H9 (cell line): ENCODE data around the gene CCDC92. TPM values are rescaled to one million over a fixed set of nuclear protein-coding genes. Genes with fewer than 3 reads are reported as not detected.

Experiments used
- DNase-seq: peaks from one replicate; pipeline ENCODE4 v3.0.0-alpha.2; 2017
- H2AFZ ChIP-seq: one replicate; pipeline ENCODE4 v1.6.1; 2013; ENCODE audit warnings: mild to moderate bottlenecking, low read length, control low read depth, moderate library complexity
- H2AK5ac ChIP-seq: 2 replicates; pipeline ENCODE4 v1.6.1; 2013; ENCODE audit warnings: low read length, control low read depth, mixed read lengths; ENCODE audit not compliant: insufficient read length
- H2BK120ac ChIP-seq: one replicate; pipeline ENCODE4 v1.6.1; 2013; ENCODE audit warnings: low read depth, mild to moderate bottlenecking, low read length, control low read depth, inconsistent platforms; ENCODE audit not compliant: poor library complexity, severe bottlenecking
- H2BK12ac ChIP-seq: 2 replicates; pipeline ENCODE4 v1.6.1; 2013; ENCODE audit warnings: low read length, control low read depth, mixed read lengths, low read depth; ENCODE audit not compliant: insufficient read length
- H2BK15ac ChIP-seq: 2 replicates; pipeline ENCODE4 v1.6.1; 2013; ENCODE audit warnings: low read depth, low read length, control low read depth
- H2BK20ac ChIP-seq: one replicate; pipeline ENCODE4 v1.6.1; 2013; ENCODE audit warnings: low read depth, mild to moderate bottlenecking, low read length, control low read depth, inconsistent platforms; ENCODE audit not compliant: poor library complexity, severe bottlenecking
- H2BK5ac ChIP-seq: 2 replicates; pipeline ENCODE4 v1.6.1; 2013; ENCODE audit warnings: low read length, control low read depth, mixed read lengths; ENCODE audit not compliant: insufficient read length
- H3K14ac ChIP-seq: 2 replicates; pipeline ENCODE4 v1.6.1; 2013; ENCODE audit warnings: low read length, control low read depth; ENCODE audit not compliant: insufficient read depth
- H3K18ac ChIP-seq: 2 replicates; pipeline ENCODE4 v1.6.1; 2013; ENCODE audit warnings: low read depth, mild to moderate bottlenecking, mixed read lengths, low read length, control low read depth; ENCODE audit not compliant: insufficient read length
- H3K23ac ChIP-seq: 2 replicates; pipeline ENCODE4 v1.6.1; 2013; ENCODE audit warnings: low read length, control low read depth, mixed read lengths, low read depth; ENCODE audit not compliant: insufficient read length
- H3K23me2 ChIP-seq: 2 replicates; pipeline ENCODE4 v1.6.1; 2013; ENCODE audit warnings: low read depth, mild to moderate bottlenecking, mixed read lengths, low read length, control low read depth; ENCODE audit not compliant: insufficient read length, poor library complexity, severe bottlenecking
- H3K27ac ChIP-seq: 2 replicates; pipeline ENCODE4 v1.5.1; 2013; ENCODE audit warnings: low read length, control low read depth, mixed read lengths, low read depth; ENCODE audit not compliant: insufficient read length
- H3K27me3 ChIP-seq: 2 replicates; pipeline ENCODE4 v1.6.1; 2013; ENCODE audit warnings: low read length, control low read depth, inconsistent platforms; ENCODE audit not compliant: insufficient read depth
- H3K4ac ChIP-seq: 2 replicates; pipeline ENCODE4 v1.6.1; 2013; ENCODE audit warnings: low read depth, mild to moderate bottlenecking, control low read depth, inconsistent platforms, low read length, moderate library complexity
- H3K4me1 ChIP-seq: 2 replicates; pipeline ENCODE4 v1.6.1; 2013; ENCODE audit warnings: low read length, control low read depth, inconsistent platforms; ENCODE audit not compliant: insufficient read depth
- H3K4me2 ChIP-seq: 2 replicates; pipeline ENCODE4 v1.6.1; 2013; ENCODE audit warnings: low read length, control low read depth, mixed read lengths; ENCODE audit not compliant: insufficient read length, insufficient read depth
- H3K56ac ChIP-seq: 2 replicates; pipeline ENCODE4 v1.6.1; 2013; ENCODE audit warnings: low read depth, mild to moderate bottlenecking, mixed read lengths, low read length, control low read depth; ENCODE audit not compliant: insufficient read length
- H3K79me1 ChIP-seq: 2 replicates; pipeline ENCODE4 v1.6.1; 2013; ENCODE audit warnings: low read depth, mild to moderate bottlenecking, moderate library complexity, low read length, control low read depth, inconsistent platforms; ENCODE audit not compliant: insufficient read depth, poor library complexity, severe bottlenecking
- H3K79me2 ChIP-seq: 2 replicates; pipeline ENCODE4 v1.6.1; 2013; ENCODE audit warnings: low read length, control low read depth, inconsistent platforms; ENCODE audit not compliant: insufficient read depth
- H3K9ac ChIP-seq: 2 replicates; pipeline ENCODE4 v1.6.1; 2013; ENCODE audit warnings: low read length, control low read depth, mixed read lengths; ENCODE audit not compliant: insufficient read length; ENCODE audit errors: extremely low read depth
- H3K9me3 ChIP-seq: one replicate; pipeline ENCODE4 v1.6.1; 2013; ENCODE audit warnings: low read depth, low read length, inconsistent platforms; ENCODE audit not compliant: control insufficient read depth
- H3T11ph ChIP-seq: one replicate; pipeline ENCODE4 v1.6.1; 2013; ENCODE audit warnings: mild to moderate bottlenecking, low read length, control low read depth, inconsistent platforms
- H4K20me1 ChIP-seq: one replicate; pipeline ENCODE4 v1.6.1; 2013; ENCODE audit not compliant: control insufficient read depth, insufficient read length, insufficient read depth
- H4K5ac ChIP-seq: 2 replicates; pipeline ENCODE4 v1.6.1; 2013; ENCODE audit warnings: low read depth, mild to moderate bottlenecking, mixed read lengths, low read length, control low read depth; ENCODE audit not compliant: insufficient read length
- H4K8ac ChIP-seq: replicated peaks from 2 replicates; pipeline ENCODE4 v1.6.1; 2013; ENCODE audit warnings: low read length, control low read depth, mixed read lengths, low read depth; ENCODE audit not compliant: insufficient read length
- H4K91ac ChIP-seq: 2 replicates; pipeline ENCODE4 v1.6.1; 2013; ENCODE audit warnings: low read depth, mild to moderate bottlenecking, moderate library complexity, mixed read lengths, low read length, control low read depth; ENCODE audit not compliant: insufficient read length
- H3K27ac Mint-ChIP-seq, 3 experiments: 2 replicates in 2 of 3; 3 replicates in 1 of 3; pipeline ENCODE4 v1.8.0; 2020 to 2021; ENCODE audit warnings: mixed read lengths in 3 of 3, mild to moderate bottlenecking in 1 of 3, moderate library complexity in 1 of 3
- H3K27me3 Mint-ChIP-seq: 2 replicates; pipeline ENCODE4 v1.8.0; 2021; ENCODE audit warnings: low read depth, mild to moderate bottlenecking, moderate library complexity, mixed read lengths
- H3K36me3 Mint-ChIP-seq, 3 experiments: 2 replicates in 2 of 3; 3 replicates in 1 of 3; pipeline ENCODE4 v1.8.0; 2020 to 2021; ENCODE audit warnings: low read depth in 3 of 3, mixed read lengths in 3 of 3; ENCODE audit not compliant: insufficient read depth in 1 of 3
- H3K4me1 Mint-ChIP-seq, 2 experiments: 2 replicates each; pipeline ENCODE4 v1.8.0; 2020; ENCODE audit warnings: mixed read lengths in 2 of 2
- H3K4me3 Mint-ChIP-seq, 2 experiments: 2 replicates in 1 of 2; 3 replicates in 1 of 2; pipeline ENCODE4 v1.8.0; 2020 to 2021; ENCODE audit warnings: mild to moderate bottlenecking in 2 of 2, mixed read lengths in 2 of 2, moderate library complexity in 1 of 2
- H3K9me3 Mint-ChIP-seq, 2 experiments: 2 replicates in 1 of 2; 3 replicates in 1 of 2; pipeline ENCODE4 v1.8.0; 2020; ENCODE audit warnings: mild to moderate bottlenecking in 2 of 2, mixed read lengths in 2 of 2, moderate library complexity in 1 of 2
- WGBS: extraction: QIAGEN DNeasy Blood & Tissue Kit; methylation state at CpG from one replicate; pipeline ENCODE4 v1.1.7; 2013; ENCODE audit warnings: missing lambda C conversion rate, low lambda C conversion rate, mixed read lengths; ENCODE audit not compliant: insufficient read length; ENCODE audit errors: extremely low coverage; 5-methylcytosine and 5-hydroxymethylcytosine counted together
- total RNA-seq: library from RNA; stranded (reverse); gene quantifications from 2 replicates; pipeline ENCODE4 v1.2.1, GENCODE V29; 2021
- TF ChIP-seq, protein P1 (sequence below): fragments of 200-600 bp; sonication (generic); conservative IDR thresholded peaks from 3 replicates; pipeline ENCODE4 v1.8.0; 2021; ENCODE audit warnings: antibody characterized with exemption, mild to moderate bottlenecking

The CCDC92 gene
- total RNA-seq, 1 experiment from 2014 or later = 1.3 TPM

DNA sequence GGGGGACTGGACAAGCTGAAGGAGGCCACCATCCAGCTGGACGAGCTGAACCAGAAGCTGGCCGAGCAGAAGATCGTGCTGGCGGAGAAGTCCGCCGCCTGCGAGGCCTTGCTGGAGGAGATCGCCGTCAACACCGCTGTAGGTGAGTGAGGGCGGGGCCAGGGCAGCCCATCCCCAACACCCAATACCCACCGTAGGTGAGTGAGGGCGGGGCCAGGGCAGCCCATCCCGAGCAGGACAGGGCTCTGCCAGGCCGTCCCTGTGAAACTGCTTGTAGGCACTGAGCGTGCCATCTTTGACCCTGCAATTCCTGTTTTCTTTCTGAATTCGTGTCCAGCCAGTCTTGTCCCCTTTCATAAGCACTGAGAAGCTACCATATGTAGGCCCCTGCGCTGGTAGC is 74.0 kb downstream of the CCDC92 start:
- H3K23me2 ChIP-seq = no peaks in the 10 kb centered on the region
- Mint-ChIP-seq H3K27me3 (peaks cover 81% of the 10 kb centered on the region), H3K4me1 (peaks cover 7 to 10% of the 10 kb centered on the region in 2 experiments), H3K36me3 (peaks cover 0 to 10% (median 2%) of the 10 kb centered on the region in 3 experiments; a peak in 4 of 7 replicates), H3K4me3 (no peak overlapping the region), H3K9me3 (peaks cover 2 to 11% of the 10 kb centered on the region in 2 experiments; a peak in 3 of 5 replicates), H3K27ac (no peak overlapping the region)
- no peaks in the 10 kb centered on the region for H3K79me1 ChIP-seq
- no peak overlapping the region for H4K91ac ChIP-seq
- H4K8ac ChIP-seq = no peak overlapping the region
- peak; percentile 81 for DNase-seq
- no peak overlapping the region for H3K4me2 ChIP-seq
- H2BK12ac ChIP-seq = no peak overlapping the region
- H3K27ac ChIP-seq = no peak overlapping the region
- H3K9ac ChIP-seq = no peak overlapping the region
- H2BK5ac ChIP-seq = no peak overlapping the region
- H3K14ac ChIP-seq = no peak overlapping the region
- TF ChIP-seq, protein P1, sequence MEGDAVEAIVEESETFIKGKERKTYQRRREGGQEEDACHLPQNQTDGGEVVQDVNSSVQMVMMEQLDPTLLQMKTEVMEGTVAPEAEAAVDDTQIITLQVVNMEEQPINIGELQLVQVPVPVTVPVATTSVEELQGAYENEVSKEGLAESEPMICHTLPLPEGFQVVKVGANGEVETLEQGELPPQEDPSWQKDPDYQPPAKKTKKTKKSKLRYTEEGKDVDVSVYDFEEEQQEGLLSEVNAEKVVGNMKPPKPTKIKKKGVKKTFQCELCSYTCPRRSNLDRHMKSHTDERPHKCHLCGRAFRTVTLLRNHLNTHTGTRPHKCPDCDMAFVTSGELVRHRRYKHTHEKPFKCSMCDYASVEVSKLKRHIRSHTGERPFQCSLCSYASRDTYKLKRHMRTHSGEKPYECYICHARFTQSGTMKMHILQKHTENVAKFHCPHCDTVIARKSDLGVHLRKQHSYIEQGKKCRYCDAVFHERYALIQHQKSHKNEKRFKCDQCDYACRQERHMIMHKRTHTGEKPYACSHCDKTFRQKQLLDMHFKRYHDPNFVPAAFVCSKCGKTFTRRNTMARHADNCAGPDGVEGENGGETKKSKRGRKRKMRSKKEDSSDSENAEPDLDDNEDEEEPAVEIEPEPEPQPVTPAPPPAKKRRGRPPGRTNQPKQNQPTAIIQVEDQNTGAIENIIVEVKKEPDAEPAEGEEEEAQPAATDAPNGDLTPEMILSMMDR = no peak
- H2BK120ac ChIP-seq = no peak overlapping the region
- WGBS = no CpG with 5 or more reads among the region's 18 CpGs
- no peak overlapping the region for H3T11ph ChIP-seq
- H4K20me1 ChIP-seq = no peaks in the 10 kb centered on the region
- H3K4ac ChIP-seq = no peak overlapping the region
- no peak overlapping the region for H3K56ac ChIP-seq
- H2AFZ ChIP-seq = no peak overlapping the region
- H2AK5ac ChIP-seq = no peak overlapping the region
- H3K27me3 ChIP-seq = no peaks in the 10 kb centered on the region
- H3K9me3 ChIP-seq = no peaks in the 10 kb centered on the region
- H2BK20ac ChIP-seq = no peak overlapping the region
- H3K23ac ChIP-seq = no peak overlapping the region
- no peak overlapping the region for H4K5ac ChIP-seq
- no peaks in the 10 kb centered on the region for H3K4me1 ChIP-seq
- no peak overlapping the region for H3K18ac ChIP-seq
- H3K79me2 ChIP-seq = no peaks in the 10 kb centered on the region
- no peak overlapping the region for H2BK15ac ChIP-seq
